Activated B cell treated with CpG ODN at 0.5 μM for 24 hours (primary cell): ENCODE data around the gene CHST9. TPM values are rescaled to one million over a fixed set of nuclear protein-coding genes. Genes with fewer than 3 reads are reported as not detected.

ENCODE experiments used
- ATAC-seq: fragments of 200-7000 bp; cut with Tn5 transposase; one replicate; pipeline ENCODE4 v1.10.0; 2021; ENCODE audit warnings: low read depth, mild to moderate bottlenecking, moderate library complexity
- CTCF ChIA-PET: fragments of 350-600 bp; sonication (Branson Sonifier 250); formaldehyde crosslinking; loops from one replicate; lab custom pipeline; 2021; ENCODE audit warnings: antibody characterized with exemption; lab: Charles Lee
- POLR2A ChIA-PET: fragments of 350-600 bp; sonication (Branson Sonifier 250); formaldehyde crosslinking; loops from one replicate; lab custom pipeline; 2021; ENCODE audit warnings: antibody characterized with exemption; lab: Charles Lee
- DNase-seq: peaks from one replicate; pipeline ENCODE4 v3.0.0; 2022
- H3K27ac Mint-ChIP-seq: one replicate; pipeline ENCODE4 v1.8.0; 2020; ENCODE audit warnings: mixed read lengths
- H3K27me3 Mint-ChIP-seq: one replicate; pipeline ENCODE4 v1.8.0; 2021; ENCODE audit warnings: mixed read lengths
- H3K36me3 Mint-ChIP-seq: one replicate; pipeline ENCODE4 v1.8.0; 2021; ENCODE audit warnings: low read depth, mixed read lengths
- H3K4me1 Mint-ChIP-seq: one replicate; pipeline ENCODE4 v1.8.0; 2021; ENCODE audit warnings: mixed read lengths
- H3K4me3 Mint-ChIP-seq: one replicate; pipeline ENCODE4 v1.8.0; 2020; ENCODE audit warnings: mild to moderate bottlenecking, mixed read lengths
- H3K9me3 Mint-ChIP-seq: one replicate; pipeline ENCODE4 v1.8.0; 2020; ENCODE audit warnings: mixed read lengths
- intact Hi-C: fragments of 100-400 bp; cut with micrococcal nuclease; formaldehyde crosslinking; loops from one replicate; pipeline ENCODE4 v1.15.1; 2024
- total RNA-seq: library from RNA; stranded (reverse); gene quantifications from 2 replicates; pipeline ENCODE4 v1.2.3, GENCODE V29; 2022
- TF ChIP-seq, protein P1 (sequence below): fragments of 200-600 bp; IDR thresholded peaks from one replicate; pipeline ENCODE4 v1.8.0; 2022; ENCODE audit warnings: antibody characterized with exemption, mild to moderate bottlenecking

Gene CHST9
- total RNA-seq, 1 donor from 2014 or later: not detected

DNA sequence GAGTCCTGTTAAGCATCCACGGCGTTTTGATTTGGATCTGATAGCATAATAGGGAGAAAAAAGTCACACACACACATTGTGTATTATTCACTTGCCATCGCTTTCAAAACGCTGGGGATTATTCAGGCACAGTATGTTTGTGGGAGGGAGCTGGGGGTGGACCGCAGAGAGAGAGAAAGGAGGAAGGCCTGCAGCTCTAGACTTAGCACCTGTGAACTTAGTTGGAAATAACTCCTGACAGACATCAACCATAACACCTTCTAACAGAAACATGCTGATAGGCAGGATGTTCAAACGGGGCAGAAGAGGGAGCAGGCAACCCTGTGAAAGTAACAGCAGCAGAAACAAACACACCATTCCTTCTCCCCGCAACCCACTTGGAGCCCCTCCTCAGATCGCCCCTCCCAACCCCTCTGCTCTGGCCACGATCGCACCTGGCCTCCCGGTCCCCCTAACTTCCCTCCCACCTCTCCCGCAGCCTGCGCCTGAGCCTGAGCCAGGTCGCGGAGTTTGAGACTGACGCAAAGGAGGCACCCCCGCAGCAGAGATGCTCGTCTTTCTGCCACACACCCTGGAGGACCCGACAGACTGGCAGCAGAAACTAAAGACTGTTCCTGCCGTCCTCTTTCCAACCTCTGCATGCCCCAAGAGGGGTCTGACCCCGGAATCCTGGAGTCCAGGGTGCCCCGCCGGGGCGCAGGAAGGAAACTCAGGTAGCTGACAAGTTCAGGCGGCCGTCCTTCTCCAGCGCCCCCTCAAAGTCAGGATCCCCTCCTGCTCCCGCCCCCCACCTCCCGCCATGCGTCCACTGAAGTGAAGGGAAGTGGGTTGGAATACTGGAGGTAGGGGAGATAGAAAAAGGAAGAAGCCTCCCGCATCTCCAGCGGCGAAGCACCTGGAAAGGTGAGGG lies 738 bp downstream of the CHST9 start:
- no peaks in the 10 kb centered on the region for H3K4me1 Mint-ChIP-seq
- peaks cover 27% of the 10 kb centered on the region for H3K27me3 Mint-ChIP-seq
- POLR2A ChIA-PET: no interaction called here
- no peaks in the 10 kb centered on the region for H3K9me3 Mint-ChIP-seq
- no peak for ATAC-seq
- TF ChIP-seq, protein P1, sequence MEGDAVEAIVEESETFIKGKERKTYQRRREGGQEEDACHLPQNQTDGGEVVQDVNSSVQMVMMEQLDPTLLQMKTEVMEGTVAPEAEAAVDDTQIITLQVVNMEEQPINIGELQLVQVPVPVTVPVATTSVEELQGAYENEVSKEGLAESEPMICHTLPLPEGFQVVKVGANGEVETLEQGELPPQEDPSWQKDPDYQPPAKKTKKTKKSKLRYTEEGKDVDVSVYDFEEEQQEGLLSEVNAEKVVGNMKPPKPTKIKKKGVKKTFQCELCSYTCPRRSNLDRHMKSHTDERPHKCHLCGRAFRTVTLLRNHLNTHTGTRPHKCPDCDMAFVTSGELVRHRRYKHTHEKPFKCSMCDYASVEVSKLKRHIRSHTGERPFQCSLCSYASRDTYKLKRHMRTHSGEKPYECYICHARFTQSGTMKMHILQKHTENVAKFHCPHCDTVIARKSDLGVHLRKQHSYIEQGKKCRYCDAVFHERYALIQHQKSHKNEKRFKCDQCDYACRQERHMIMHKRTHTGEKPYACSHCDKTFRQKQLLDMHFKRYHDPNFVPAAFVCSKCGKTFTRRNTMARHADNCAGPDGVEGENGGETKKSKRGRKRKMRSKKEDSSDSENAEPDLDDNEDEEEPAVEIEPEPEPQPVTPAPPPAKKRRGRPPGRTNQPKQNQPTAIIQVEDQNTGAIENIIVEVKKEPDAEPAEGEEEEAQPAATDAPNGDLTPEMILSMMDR: no peak
- intact Hi-C loops: no loop called here
- no peak for DNase-seq
- CTCF ChIA-PET: no interaction called here
- no peak overlapping the region for H3K4me3 Mint-ChIP-seq
- no peaks in the 10 kb centered on the region for H3K36me3 Mint-ChIP-seq
- H3K27ac Mint-ChIP-seq: no peak overlapping the region

- POLR2A ChIA-PET: no interaction called here
- Mint-ChIP-seq H3K9me3 (no peaks in the 10 kb centered on the region), H3K36me3 (no peaks in the 10 kb centered on the region), H3K27ac (no peak overlapping the region), H3K4me3 (no peak overlapping the region), H3K27me3 (peaks cover 27% of the 10 kb centered on the region), H3K4me1 (no peaks in the 10 kb centered on the region)
- TF ChIP-seq, protein P1: no peak
- ATAC-seq: no peak
- intact Hi-C loops: no loop called here
- CTCF ChIA-PET: no interaction called here
- no peak for DNase-seq
These were observed 3.4 kb downstream of the CHST9 start for GRCh38 chr18:27181726-27182125.

GRCh38 chr18:27178424-27178823 lies 6.7 kb downstream of the CHST9 start:
- Mint-ChIP-seq H3K27me3 (peaks cover 9% of the 10 kb centered on the region), H3K9me3 (no peaks in the 10 kb centered on the region), H3K27ac (no peak overlapping the region), H3K4me3 (no peak overlapping the region), H3K4me1 (no peaks in the 10 kb centered on the region), H3K36me3 (no peaks in the 10 kb centered on the region)
- intact Hi-C loops: no loop called here
- DNase-seq (no peak), ATAC-seq (no peak)
- ChIA-PET CTCF (no interaction called here), POLR2A (no interaction called here)
- TF ChIP-seq, protein P1: no peak

DNA sequence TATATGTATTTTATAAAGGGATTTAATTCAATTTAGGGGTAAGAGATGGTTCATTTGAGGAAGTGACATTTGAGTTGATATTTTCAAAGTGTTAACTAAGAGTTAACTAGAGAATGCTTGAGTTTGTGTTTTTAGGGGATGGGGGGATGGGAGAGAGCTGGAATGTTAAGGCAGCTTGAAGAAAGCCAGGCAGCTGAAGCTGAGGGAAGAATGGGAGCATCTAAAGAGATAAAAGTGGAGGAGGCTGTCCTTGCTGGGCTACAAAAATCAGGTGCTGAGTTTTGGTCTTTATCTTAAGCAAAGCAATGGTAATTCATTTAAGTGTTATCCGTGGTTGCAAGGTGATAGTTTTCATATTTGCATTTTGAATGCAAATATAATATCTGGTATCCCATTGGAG lies 9.2 kb downstream of the CHST9 start:
- ATAC-seq: no peak

DNA sequence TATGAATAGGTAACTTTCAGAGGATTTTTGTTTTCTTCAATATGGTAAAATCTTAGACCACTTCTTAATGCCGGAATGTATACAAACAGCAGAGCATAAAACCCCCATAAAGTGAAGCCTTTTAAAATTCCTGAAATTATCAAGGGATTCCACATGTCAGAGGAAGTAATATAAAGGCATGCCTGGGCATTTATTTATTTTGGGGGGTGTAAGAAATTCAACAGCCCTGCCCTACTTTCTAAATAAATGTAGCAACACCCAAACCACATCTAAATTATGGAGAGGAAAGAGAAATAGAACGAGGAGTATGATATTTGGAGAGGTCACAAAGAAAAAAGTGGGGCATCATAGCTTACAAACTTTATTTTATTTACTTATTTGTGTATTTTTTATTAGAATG lies 9.9 kb downstream of the CHST9 start:
- ChIA-PET CTCF (no interaction called here), POLR2A (no interaction called here)
- Mint-ChIP-seq H3K27ac (no peak overlapping the region), H3K9me3 (no peaks in the 10 kb centered on the region), H3K4me3 (no peak overlapping the region), H3K36me3 (no peaks in the 10 kb centered on the region), H3K27me3 (no peaks in the 10 kb centered on the region), H3K4me1 (no peaks in the 10 kb centered on the region)
- no peak for ATAC-seq
- no peak for DNase-seq
- TF ChIP-seq, protein P1: no peak
- intact Hi-C loops: no loop called here

More for the DNA sequence above, 9.2 kb downstream of the CHST9 start:
- no peaks in the 10 kb centered on the region for H3K27me3 Mint-ChIP-seq
- TF ChIP-seq, protein P1: no peak
- H3K27ac Mint-ChIP-seq: no peak overlapping the region
- H3K36me3 Mint-ChIP-seq: no peaks in the 10 kb centered on the region
- no peaks in the 10 kb centered on the region for H3K9me3 Mint-ChIP-seq
- intact Hi-C loops: no loop called here
- ChIA-PET POLR2A (no interaction called here), CTCF (no interaction called here)
- DNase-seq: no peak
- H3K4me1 Mint-ChIP-seq: no peaks in the 10 kb centered on the region
- no peak overlapping the region for H3K4me3 Mint-ChIP-seq
